Peyer's patch (tissue), 4 donors: Measurements from ENCODE around the gene CHID1. TPM values are rescaled to one million over a fixed set of nuclear protein-coding genes. Genes with fewer than 3 reads are reported as not detected.

Experiments used
- DNase-seq, 3 donors: peaks; one replicate each; pipeline ENCODE4 v3.0.0-alpha.2; 2017 to 2019
- H3K27ac ChIP-seq, 4 donors: fragments of 200-600 bp; sonication (generic); one replicate each; pipeline ENCODE4 v1.5.1; 2016 to 2019
- H3K27me3 ChIP-seq, 2 donors: fragments of 200-600 bp; sonication (generic); one replicate each; pipeline ENCODE4 v1.5.1; 2019
- H3K36me3 ChIP-seq, 3 donors: fragments of 200-600 bp; sonication (generic); one replicate each; pipeline ENCODE4 v1.5.1; 2016 to 2019
- H3K4me1 ChIP-seq, 4 donors: fragments of 200-600 bp; sonication (generic); one replicate each; pipeline ENCODE4 v1.5.1; 2016 to 2019
- H3K4me3 ChIP-seq, 4 donors: fragments of 200-600 bp; sonication (generic); 1 replicate in 3 of 4; 2 replicates in 1 of 4; pipeline ENCODE4 v1.5.1; 2016 to 2019; ENCODE audit warnings: mild to moderate bottlenecking in 1 of 4
- H3K9me3 ChIP-seq, 4 donors: fragments of 200-600 bp; sonication (generic); one replicate each; pipeline ENCODE4 v1.5.1; 2016 to 2019; ENCODE audit warnings: mild to moderate bottlenecking in 1 of 4
- CTCF ChIP-seq, 6 experiments: fragments of 450-650 bp in 4 of 6; fragments of 200-600 bp in 2 of 6; sonication (generic) in 1 of 6; IDR thresholded peaks; one replicate each; pipeline ENCODE4 v1.5.1; 2017 to 2019; ENCODE audit warnings: antibody characterized with exemption in 6 of 6, mild to moderate bottlenecking in 3 of 6, moderate library complexity in 1 of 6
- POLR2A ChIP-seq, 2 donors: fragments of 450-650 bp; IDR thresholded peaks; one replicate each; pipeline ENCODE4 v1.5.1; 2017; ENCODE audit warnings: antibody characterized with exemption in 2 of 2, mild to moderate bottlenecking in 2 of 2, moderate library complexity in 2 of 2
- total RNA-seq, 4 donors: library from RNA; depleted of rRNA; stranded (reverse); fragments of >200 nt; gene quantifications; one replicate each; pipeline ENCODE4 v1.1.0, GENCODE V29; 2016

Gene CHID1
- total RNA-seq, 4 donors from 2014 or later = 50.6 to 72.6 (median 57.2) TPM

GRCh38 chr11:827146-827896 lies 83.3 kb downstream of the CHID1 start:
- Histone ChIP-seq H3K36me3 (peaks cover 0 to 29% (median 0%) of the 10 kb centered on the region in 3 donors), H3K4me3 (peak overlapping the region; percentile 55 to 73 (median 64)), H3K27ac (peak overlapping the region; percentile 81 to 94 (median 85)), H3K27me3 (peaks cover 0 to 20% of the 10 kb centered on the region in 2 donors), H3K4me1 (peaks cover 18 to 75% (median 41%) of the 10 kb centered on the region in 4 donors), H3K9me3 (no peaks in the 10 kb centered on the region)
- peak; percentile 65 to 82 (median 81) for DNase-seq
- TF ChIP-seq POLR2A (IDR thresholded peaks at IDR 0.05) (no peak), CTCF (IDR thresholded peaks at IDR 0.05) (peak in 1 of 6 experiments; percentile 3)

GRCh38 chr11:826836-827145 lies 83.8 kb downstream of the CHID1 start:
- Histone ChIP-seq H3K4me3 (peak overlapping the region; percentile 55 to 73 (median 64)), H3K36me3 (peaks cover 0 to 34% (median 0%) of the 10 kb centered on the region in 3 donors), H3K9me3 (no peaks in the 10 kb centered on the region), H3K4me1 (peaks cover 18 to 75% (median 39%) of the 10 kb centered on the region in 4 donors), H3K27ac (peak overlapping the region; percentile 81 to 94 (median 85)), H3K27me3 (peaks cover 0 to 20% of the 10 kb centered on the region in 2 donors)
- TF ChIP-seq CTCF (IDR thresholded peaks at IDR 0.05) (no peak), POLR2A (IDR thresholded peaks at IDR 0.05) (no peak)
- no peak for DNase-seq

- Histone ChIP-seq H3K4me3 (peak overlapping the region in 2 of 4 donors; percentile 65 to 73), H3K9me3 (no peaks in the 10 kb centered on the region)
These were observed 84.4 kb downstream of the CHID1 start for GRCh38 chr11:826227-826621.

GRCh38 chr11:825366-826226 lies 85.0 kb downstream of the CHID1 start:
- DNase-seq = no peak
- H3K36me3 ChIP-seq = peaks cover 0 to 38% (median 0%) of the 10 kb centered on the region in 3 donors
- peaks cover 20 to 77% (median 40%) of the 10 kb centered on the region in 4 donors for H3K4me1 ChIP-seq
- no peak for TF ChIP-seq CTCF (IDR thresholded peaks at IDR 0.05)
- no peak for TF ChIP-seq POLR2A (IDR thresholded peaks at IDR 0.05)
- peaks cover 0 to 20% of the 10 kb centered on the region in 2 donors for H3K27me3 ChIP-seq
- H3K27ac ChIP-seq = peak overlapping the region in 3 of 4 donors; percentile 81 to 94 (median 85)
- H3K4me3 ChIP-seq = no peak overlapping the region
- H3K9me3 ChIP-seq = no peaks in the 10 kb centered on the region

More at GRCh38 chr11:826227-826621, 84.4 kb downstream of the CHID1 start:
- TF ChIP-seq POLR2A (IDR thresholded peaks at IDR 0.05) (no peak), CTCF (IDR thresholded peaks at IDR 0.05) (no peak)
- peaks cover 0 to 38% (median 0%) of the 10 kb centered on the region in 3 donors for H3K36me3 ChIP-seq
- peaks cover 18 to 77% (median 39%) of the 10 kb centered on the region in 4 donors for H3K4me1 ChIP-seq
- H3K27ac ChIP-seq = peak overlapping the region; percentile 81 to 94 (median 85)
- DNase-seq = no peak
- H3K27me3 ChIP-seq = peaks cover 0 to 20% of the 10 kb centered on the region in 2 donors

- DNase-seq = no peak
- H3K27me3 ChIP-seq = peaks cover 0 to 14% of the 10 kb centered on the region in 2 donors
- peaks cover 0 to 38% (median 0%) of the 10 kb centered on the region in 3 donors for H3K36me3 ChIP-seq
- peaks cover 19 to 74% (median 41%) of the 10 kb centered on the region in 4 donors for H3K4me1 ChIP-seq
- peak overlapping the region in 2 of 4 donors; percentile 81 to 94 for H3K27ac ChIP-seq
- no peak overlapping the region for H3K4me3 ChIP-seq
- TF ChIP-seq CTCF (IDR thresholded peaks at IDR 0.05) (no peak), POLR2A (IDR thresholded peaks at IDR 0.05) (no peak)
- no peaks in the 10 kb centered on the region for H3K9me3 ChIP-seq
These were observed 85.7 kb downstream of the CHID1 start for GRCh38 chr11:824942-825341.
